HEK293 (cell line): ENCODE measurements around the gene PRKCA.

Experiments
- CTCF ChIA-PET: fragments of 350-600 bp; formaldehyde crosslinking; extraction: SDS; loops from one replicate; lab custom pipeline; 2021; ENCODE audit warnings: antibody characterized with exemption; lab: Yijun Ruan, JAX
- POLR2A ChIA-PET: fragments of 300-600 bp; formaldehyde crosslinking; extraction: SDS; loops from one replicate; lab custom pipeline; 2020; ENCODE audit warnings: antibody characterized with exemption, inconsistent platforms; lab: Yijun Ruan, JAX
- H3K27ac ChIP-seq: fragments of 200-500 bp; sonication (Bioruptor generic); 2 replicates; pipeline ENCODE4 v1.5.1; 2014; ENCODE audit warnings: low read depth, low read length, control low read depth, inconsistent platforms; ENCODE audit errors: extremely low read depth
- H3K36me3 ChIP-seq, 2 experiments: fragments of 200-500 bp in 1 of 2; sonication (Bioruptor generic) in 1 of 2; 1 replicate in 1 of 2; 2 replicates in 1 of 2; pipeline ENCODE4 v1.5.1; 2014 to 2017; ENCODE audit warnings: inconsistent platforms in 2 of 2, low read length in 2 of 2; ENCODE audit not compliant: control insufficient read depth in 2 of 2, insufficient read depth in 1 of 2
- H3K4me1 ChIP-seq: fragments of 200-500 bp; sonication (Bioruptor generic); 2 replicates; pipeline ENCODE4 v1.5.1; 2014; ENCODE audit warnings: mild to moderate bottlenecking, low read length, inconsistent platforms; ENCODE audit not compliant: control insufficient read depth, insufficient read depth
- H3K4me3 ChIP-seq: 2 replicates; pipeline ENCODE4 v1.5.1; 2011; ENCODE audit warnings: low read depth, mild to moderate bottlenecking, control low read depth, low read length, moderate library complexity
- H3K9me3 ChIP-seq: fragments of 200-500 bp; sonication (Bioruptor generic); 2 replicates; pipeline ENCODE4 v1.5.1; 2014; ENCODE audit warnings: low read depth, low read length, inconsistent platforms; ENCODE audit not compliant: control insufficient read depth, insufficient read depth
- BCL11A ChIP-seq: fragments of 450-650 bp; formaldehyde crosslinking; IDR thresholded peaks from 2 replicates; pipeline ENCODE4 v1.5.1; 2016; ENCODE audit warnings: low read depth, missing biosample characterization, missing genetic modification characterization
- GLI2 ChIP-seq: fragments of 450-650 bp; formaldehyde crosslinking; IDR thresholded peaks from 2 replicates; pipeline ENCODE4; 2017; ENCODE audit warnings: missing biosample characterization, missing genetic modification characterization, low read depth, borderline replicate concordance
- KLF8 ChIP-seq: fragments of 450-650 bp; formaldehyde crosslinking; IDR thresholded peaks from 2 replicates; pipeline ENCODE4 v1.5.1; 2016; ENCODE audit warnings: missing biosample characterization, missing genetic modification characterization
- MZF1 ChIP-seq: fragments of 450-650 bp; formaldehyde crosslinking; IDR thresholded peaks from 2 replicates; pipeline ENCODE4 v1.5.1; 2017; ENCODE audit warnings: missing biosample characterization, missing genetic modification characterization, borderline replicate concordance
- REPIN1 ChIP-seq: fragments of 450-650 bp; formaldehyde crosslinking; IDR thresholded peaks from 2 replicates; pipeline ENCODE4 v1.5.1; 2017; ENCODE audit warnings: missing biosample characterization, missing genetic modification characterization, low read depth
- ZBTB17 ChIP-seq: fragments of 450-650 bp; formaldehyde crosslinking; IDR thresholded peaks from 2 replicates; pipeline ENCODE4 v1.5.1; 2016; ENCODE audit warnings: missing biosample characterization, missing genetic modification characterization
- ZBTB20 ChIP-seq: fragments of 450-650 bp; formaldehyde crosslinking; IDR thresholded peaks from 2 replicates; pipeline ENCODE4 v1.5.1; 2016; ENCODE audit warnings: missing biosample characterization, missing genetic modification characterization
- ZNF132 ChIP-seq: fragments of 450-650 bp; formaldehyde crosslinking; IDR thresholded peaks from 2 replicates; pipeline ENCODE4 v1.5.1; 2017; ENCODE audit warnings: missing biosample characterization, missing genetic modification characterization, borderline replicate concordance
- ZNF169 ChIP-seq: fragments of 450-650 bp; formaldehyde crosslinking; IDR thresholded peaks from 2 replicates; pipeline ENCODE4 v1.5.1; 2016; ENCODE audit warnings: missing biosample characterization, missing genetic modification characterization
- ZNF223 ChIP-seq: fragments of 450-650 bp; formaldehyde crosslinking; IDR thresholded peaks from 2 replicates; pipeline ENCODE4 v1.5.1; 2016; ENCODE audit warnings: missing biosample characterization, missing genetic modification characterization
- ZNF248 ChIP-seq: fragments of 450-650 bp; formaldehyde crosslinking; IDR thresholded peaks from 2 replicates; pipeline ENCODE4 v1.5.1; 2017; ENCODE audit warnings: missing biosample characterization, missing genetic modification characterization
- ZNF341 ChIP-seq: fragments of 450-650 bp; formaldehyde crosslinking; IDR thresholded peaks from 2 replicates; pipeline ENCODE4; 2016; ENCODE audit warnings: low read depth, missing biosample characterization, missing genetic modification characterization
- ZNF404 ChIP-seq: fragments of 450-650 bp; formaldehyde crosslinking; IDR thresholded peaks from 2 replicates; pipeline ENCODE4 v1.5.1; 2017; ENCODE audit warnings: missing biosample characterization, missing genetic modification characterization
- ZNF423 ChIP-seq: fragments of 450-650 bp; formaldehyde crosslinking; IDR thresholded peaks from 2 replicates; pipeline ENCODE4 v1.5.1; 2016; ENCODE audit warnings: missing biosample characterization, missing genetic modification characterization
- ZNF433 ChIP-seq: fragments of 450-650 bp; formaldehyde crosslinking; IDR thresholded peaks from 2 replicates; pipeline ENCODE4 v1.5.1; 2016; ENCODE audit warnings: missing biosample characterization, missing genetic modification characterization, low read depth
- ZNF521 ChIP-seq: fragments of 450-650 bp; formaldehyde crosslinking; IDR thresholded peaks from 2 replicates; pipeline ENCODE4 v1.5.1; 2017; ENCODE audit warnings: missing biosample characterization, mild to moderate bottlenecking, missing genetic modification characterization
- ZNF549 ChIP-seq: fragments of 450-650 bp; IDR thresholded peaks from 2 replicates; pipeline ENCODE4 v1.5.1; 2018; ENCODE audit warnings: missing biosample characterization, missing genetic modification characterization, mild to moderate bottlenecking, inconsistent platforms, moderate library complexity
- ZNF596 ChIP-seq: fragments of 450-650 bp; IDR thresholded peaks from 2 replicates; pipeline ENCODE4 v1.5.0; 2018; ENCODE audit warnings: missing biosample characterization, mild to moderate bottlenecking, missing genetic modification characterization, moderate library complexity
- ZNF654 ChIP-seq: fragments of 450-650 bp; formaldehyde crosslinking; IDR thresholded peaks from 2 replicates; pipeline ENCODE4 v1.5.1; 2016; ENCODE audit warnings: low read depth, missing biosample characterization, missing genetic modification characterization
- ZNF837 ChIP-seq: fragments of 450-650 bp; formaldehyde crosslinking; IDR thresholded peaks from 2 replicates; pipeline ENCODE4 v1.5.1; 2016; ENCODE audit warnings: missing biosample characterization, missing genetic modification characterization
- TF ChIP-seq, protein P1 (sequence below): fragments of 450-650 bp; formaldehyde crosslinking; IDR thresholded peaks from 2 replicates; pipeline ENCODE4; 2016; ENCODE audit warnings: missing biosample characterization, missing genetic modification characterization
- TF ChIP-seq, protein P2 (sequence below): fragments of 450-650 bp; formaldehyde crosslinking; IDR thresholded peaks from 2 replicates; pipeline ENCODE4 v1.5.1; 2016; ENCODE audit warnings: missing biosample characterization, missing genetic modification characterization
- TF ChIP-seq, protein P3 (sequence below): fragments of 450-650 bp; formaldehyde crosslinking; IDR thresholded peaks from 2 replicates; pipeline ENCODE4 v1.5.1; 2016; ENCODE audit warnings: missing biosample characterization, missing genetic modification characterization
- TF ChIP-seq, protein P4 (sequence below): fragments of 450-650 bp; formaldehyde crosslinking; IDR thresholded peaks from 2 replicates; pipeline ENCODE4 v1.5.1; 2016; ENCODE audit warnings: missing biosample characterization, missing genetic modification characterization

Gene PRKCA

DNA sequence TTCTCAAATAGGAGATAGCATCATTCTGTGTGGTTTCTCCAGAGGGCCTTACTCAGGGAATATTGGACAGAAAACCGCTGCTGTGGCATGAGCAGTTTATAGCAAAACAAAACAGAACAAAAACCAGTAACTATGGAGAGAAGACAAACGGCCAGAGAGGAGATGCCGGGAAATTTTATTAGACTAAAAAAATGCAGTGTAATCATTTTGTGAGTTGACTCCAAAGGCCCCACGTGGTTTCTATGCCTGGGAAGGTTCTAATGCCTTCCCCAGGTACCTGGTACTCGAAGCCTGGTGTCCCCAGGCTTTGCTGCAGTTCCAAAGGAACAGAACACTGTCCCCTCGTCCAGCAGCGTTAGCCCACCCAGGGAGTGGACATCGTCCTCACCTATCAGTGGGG, 519.6 kb downstream of the PRKCA start:
- H3K36me3 ChIP-seq, result no peaks in the 10 kb centered on the region
- no peak overlapping the region for H3K27ac ChIP-seq
- no peaks in the 10 kb centered on the region for H3K9me3 ChIP-seq
- ChIA-PET POLR2A (no interaction called here), CTCF (no interaction called here)
- H3K4me3 ChIP-seq, result no peak overlapping the region
- H3K4me1 ChIP-seq, result no peaks in the 10 kb centered on the region
- no peak for TF ChIP-seq KLF8
- no peak for TF ChIP-seq ZNF423 (tag by site-specific recombination)
- TF ChIP-seq BCL11A, result no peak
- TF ChIP-seq ZNF549 (tag by site-specific recombination), result no peak
- TF ChIP-seq, protein P1, sequence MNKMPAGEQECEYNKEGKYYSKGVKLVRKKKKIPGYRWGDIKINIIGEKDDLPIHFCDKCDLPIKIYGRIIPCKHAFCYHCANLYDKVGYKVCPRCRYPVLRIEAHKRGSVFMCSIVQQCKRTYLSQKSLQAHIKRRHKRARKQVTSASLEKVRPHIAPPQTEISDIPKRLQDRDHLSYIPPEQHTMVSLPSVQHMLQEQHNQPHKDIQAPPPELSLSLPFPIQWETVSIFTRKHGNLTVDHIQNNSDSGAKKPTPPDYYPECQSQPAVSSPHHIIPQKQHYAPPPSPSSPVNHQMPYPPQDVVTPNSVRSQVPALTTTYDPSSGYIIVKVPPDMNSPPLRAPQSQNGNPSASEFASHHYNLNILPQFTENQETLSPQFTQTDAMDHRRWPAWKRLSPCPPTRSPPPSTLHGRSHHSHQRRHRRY, result no peak
- no peak for TF ChIP-seq ZNF169 (tag by site-specific recombination)
- TF ChIP-seq ZNF596 (tag by site-specific recombination), result no peak
- no peak for TF ChIP-seq MZF1 (tag by site-specific recombination)
- TF ChIP-seq ZNF433 (tag by site-specific recombination), result no peak
- TF ChIP-seq ZNF341 (tag by site-specific recombination), result no peak
- TF ChIP-seq, protein P2, sequence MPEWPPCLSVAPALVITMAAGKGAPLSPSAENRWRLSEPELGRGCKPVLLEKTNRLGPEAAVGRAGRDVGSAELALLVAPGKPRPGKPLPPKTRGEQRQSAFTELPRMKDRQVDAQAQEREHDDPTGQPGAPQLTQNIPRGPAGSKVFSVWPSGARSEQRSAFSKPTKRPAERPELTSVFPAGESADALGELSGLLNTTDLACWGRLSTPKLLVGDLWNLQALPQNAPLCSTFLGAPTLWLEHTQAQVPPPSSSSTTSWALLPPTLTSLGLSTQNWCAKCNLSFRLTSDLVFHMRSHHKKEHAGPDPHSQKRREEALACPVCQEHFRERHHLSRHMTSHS (tag by site-specific recombination), result no peak
- TF ChIP-seq ZNF132 (tag by site-specific recombination), result no peak
- no peak for TF ChIP-seq ZNF521 (tag by site-specific recombination)
- no peak for TF ChIP-seq GLI2 (tag by site-specific recombination)
- no peak for TF ChIP-seq ZBTB20 (tag by site-specific recombination)
- no peak for TF ChIP-seq ZNF223 (tag by site-specific recombination)
- no peak for TF ChIP-seq REPIN1
- no peak for TF ChIP-seq ZNF654
- no peak for TF ChIP-seq ZNF248 (tag by site-specific recombination)
- TF ChIP-seq, all 188 proteins: peak for 0

DNA sequence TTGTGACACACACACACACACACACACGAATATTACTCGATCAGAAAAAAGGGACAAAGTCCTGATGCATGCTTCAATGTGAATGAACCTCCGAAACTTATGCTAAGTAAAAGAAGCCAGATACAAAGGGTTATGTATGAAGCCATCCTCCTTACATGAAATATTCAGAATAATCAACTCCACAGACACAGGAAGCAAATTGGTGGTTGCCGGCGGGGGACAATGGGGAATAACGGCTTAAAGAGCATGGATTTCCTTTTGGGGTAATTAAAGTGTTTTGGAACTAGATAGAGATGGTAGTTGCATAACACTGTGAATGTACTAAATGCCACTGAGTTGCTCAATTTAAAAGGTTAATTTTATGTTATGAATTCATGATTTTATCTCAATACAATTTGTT, 524.4 kb downstream of the PRKCA start:
- no peak overlapping the region for H3K4me3 ChIP-seq
- H3K27ac ChIP-seq, result no peak overlapping the region
- no peaks in the 10 kb centered on the region for H3K36me3 ChIP-seq
- H3K9me3 ChIP-seq, result no peaks in the 10 kb centered on the region
- TF ChIP-seq ZNF837 (tag by site-specific recombination) (no peak), ZBTB17 (no peak), ZNF404 (no peak)
- ChIA-PET CTCF (interaction anchor here (0.5 kb wide), 1 partner anchor 571 kb away, joined by 3 read pairs; no protein-coding TSS in a partner anchor), POLR2A (no interaction called here)
- no peaks in the 10 kb centered on the region for H3K4me1 ChIP-seq

DNA sequence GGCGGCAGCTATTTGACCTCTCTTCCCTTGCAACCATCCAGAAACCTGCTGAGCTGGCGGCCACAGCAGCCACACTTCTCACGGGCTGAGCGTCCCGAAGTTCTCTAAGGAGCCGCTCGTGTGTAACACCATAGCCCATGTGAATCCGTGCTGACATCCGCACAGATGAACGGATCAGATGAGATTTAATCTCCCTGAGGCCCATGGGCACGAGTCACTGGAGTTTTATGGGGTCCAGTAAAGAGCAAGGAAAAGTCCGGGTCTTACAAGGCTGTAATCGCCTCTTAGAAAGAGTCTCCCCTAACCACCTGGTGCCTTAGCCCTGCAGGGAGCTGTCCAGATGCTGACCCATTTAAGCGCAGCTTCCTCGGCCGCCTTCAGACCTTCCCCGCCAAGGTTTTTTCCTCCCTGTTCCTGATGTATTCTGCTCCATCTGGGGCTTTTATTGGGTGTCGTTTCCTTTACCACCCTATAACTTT, 527.0 kb downstream of the PRKCA start:
- TF ChIP-seq, protein P3, sequence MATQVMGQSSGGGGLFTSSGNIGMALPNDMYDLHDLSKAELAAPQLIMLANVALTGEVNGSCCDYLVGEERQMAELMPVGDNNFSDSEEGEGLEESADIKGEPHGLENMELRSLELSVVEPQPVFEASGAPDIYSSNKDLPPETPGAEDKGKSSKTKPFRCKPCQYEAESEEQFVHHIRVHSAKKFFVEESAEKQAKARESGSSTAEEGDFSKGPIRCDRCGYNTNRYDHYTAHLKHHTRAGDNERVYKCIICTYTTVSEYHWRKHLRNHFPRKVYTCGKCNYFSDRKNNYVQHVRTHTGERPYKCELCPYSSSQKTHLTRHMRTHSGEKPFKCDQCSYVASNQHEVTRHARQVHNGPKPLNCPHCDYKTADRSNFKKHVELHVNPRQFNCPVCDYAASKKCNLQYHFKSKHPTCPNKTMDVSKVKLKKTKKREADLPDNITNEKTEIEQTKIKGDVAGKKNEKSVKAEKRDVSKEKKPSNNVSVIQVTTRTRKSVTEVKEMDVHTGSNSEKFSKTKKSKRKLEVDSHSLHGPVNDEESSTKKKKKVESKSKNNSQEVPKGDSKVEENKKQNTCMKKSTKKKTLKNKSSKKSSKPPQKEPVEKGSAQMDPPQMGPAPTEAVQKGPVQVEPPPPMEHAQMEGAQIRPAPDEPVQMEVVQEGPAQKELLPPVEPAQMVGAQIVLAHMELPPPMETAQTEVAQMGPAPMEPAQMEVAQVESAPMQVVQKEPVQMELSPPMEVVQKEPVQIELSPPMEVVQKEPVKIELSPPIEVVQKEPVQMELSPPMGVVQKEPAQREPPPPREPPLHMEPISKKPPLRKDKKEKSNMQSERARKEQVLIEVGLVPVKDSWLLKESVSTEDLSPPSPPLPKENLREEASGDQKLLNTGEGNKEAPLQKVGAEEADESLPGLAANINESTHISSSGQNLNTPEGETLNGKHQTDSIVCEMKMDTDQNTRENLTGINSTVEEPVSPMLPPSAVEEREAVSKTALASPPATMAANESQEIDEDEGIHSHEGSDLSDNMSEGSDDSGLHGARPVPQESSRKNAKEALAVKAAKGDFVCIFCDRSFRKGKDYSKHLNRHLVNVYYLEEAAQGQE (tag by site-specific recombination), result peak; percentile 96
- TF ChIP-seq, protein P4, sequence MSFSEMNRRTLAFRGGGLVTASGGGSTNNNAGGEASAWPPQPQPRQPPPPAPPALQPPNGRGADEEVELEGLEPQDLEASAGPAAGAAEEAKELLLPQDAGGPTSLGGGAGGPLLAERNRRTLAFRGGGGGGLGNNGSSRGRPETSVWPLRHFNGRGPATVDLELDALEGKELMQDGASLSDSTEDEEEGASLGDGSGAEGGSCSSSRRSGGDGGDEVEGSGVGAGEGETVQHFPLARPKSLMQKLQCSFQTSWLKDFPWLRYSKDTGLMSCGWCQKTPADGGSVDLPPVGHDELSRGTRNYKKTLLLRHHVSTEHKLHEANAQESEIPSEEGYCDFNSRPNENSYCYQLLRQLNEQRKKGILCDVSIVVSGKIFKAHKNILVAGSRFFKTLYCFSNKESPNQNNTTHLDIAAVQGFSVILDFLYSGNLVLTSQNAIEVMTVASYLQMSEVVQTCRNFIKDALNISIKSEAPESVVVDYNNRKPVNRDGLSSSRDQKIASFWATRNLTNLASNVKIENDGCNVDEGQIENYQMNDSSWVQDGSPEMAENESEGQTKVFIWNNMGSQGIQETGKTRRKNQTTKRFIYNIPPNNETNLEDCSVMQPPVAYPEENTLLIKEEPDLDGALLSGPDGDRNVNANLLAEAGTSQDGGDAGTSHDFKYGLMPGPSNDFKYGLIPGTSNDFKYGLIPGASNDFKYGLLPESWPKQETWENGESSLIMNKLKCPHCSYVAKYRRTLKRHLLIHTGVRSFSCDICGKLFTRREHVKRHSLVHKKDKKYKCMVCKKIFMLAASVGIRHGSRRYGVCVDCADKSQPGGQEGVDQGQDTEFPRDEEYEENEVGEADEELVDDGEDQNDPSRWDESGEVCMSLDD (tag by site-specific recombination), result no peak
- no peaks in the 10 kb centered on the region for H3K9me3 ChIP-seq
- ChIA-PET POLR2A (no interaction called here), CTCF (interaction anchor here (0.5 kb wide), 1 partner anchor 104 kb away, joined by 4 read pairs; no protein-coding TSS in a partner anchor)
- no peak overlapping the region for H3K27ac ChIP-seq
- H3K36me3 ChIP-seq, result no peaks in the 10 kb centered on the region
- no peaks in the 10 kb centered on the region for H3K4me1 ChIP-seq
- no peak overlapping the region for H3K4me3 ChIP-seq
